GM12865 (cell line): ENCODE data around the gene MICAL2.

ENCODE experiments used
- DNase-seq: peaks from one replicate; pipeline ENCODE4 v3.0.0; 2010; ENCODE audit warnings: low read depth
- H3K4me3 ChIP-seq: 2 replicates; pipeline ENCODE4 v1.5.1; 2011; ENCODE audit warnings: mild to moderate bottlenecking, low read depth, low read length, control low read depth
- CTCF ChIP-seq: IDR thresholded peaks from 2 replicates; pipeline ENCODE4 v1.5.1; 2011; ENCODE audit warnings: low read length, control low read depth, low read depth, inconsistent platforms; ENCODE audit not compliant: insufficient read depth; ENCODE audit errors: missing control alignments

MICAL2 gene

GRCh38 chr11:12110201-12110713 is at the start of gene MICAL2:
Gene MICAL2 (plus strand): TSS chr11:12110590. CDS start chr11:12162156, 51,566 bp downstream.
- TF ChIP-seq CTCF, result no peak
- peak within 1 kb of the TSS; percentile 51 for H3K4me3 ChIP-seq
- DNase-seq, result peak; percentile 89

GRCh38 chr11:12061851-12062560 is 48.4 kb upstream of the MICAL2 start:
- DNase-seq, result no peak

GRCh38 chr11:12063251-12063650 is 47.1 kb upstream of the MICAL2 start:
- no peak for DNase-seq
- TF ChIP-seq CTCF, result no peak
- H3K4me3 ChIP-seq, result no peak overlapping the region

More at GRCh38 chr11:12061851-12062560, 48.4 kb upstream of the MICAL2 start:
- no peak overlapping the region for H3K4me3 ChIP-seq
- no peak for TF ChIP-seq CTCF

GRCh38 chr11:12064136-12064953 is 46.0 kb upstream of the MICAL2 start:
- DNase-seq, result no peak
- TF ChIP-seq CTCF, result no peak
- H3K4me3 ChIP-seq, result no peak overlapping the region

- TF ChIP-seq CTCF, result no peak
- no peak for DNase-seq
These were observed 45.5 kb upstream of the MICAL2 start for GRCh38 chr11:12064954-12065280.

GRCh38 chr11:12066056-12066798 is 44.2 kb upstream of the MICAL2 start:
- DNase-seq, result no peak
- H3K4me3 ChIP-seq, result no peak overlapping the region
- no peak for TF ChIP-seq CTCF

More at GRCh38 chr11:12064954-12065280, 45.5 kb upstream of the MICAL2 start:
- H3K4me3 ChIP-seq, result no peak overlapping the region
